Measurements from ENCODE around the gene ETS1. TPM values are rescaled to one million over a fixed set of nuclear protein-coding genes. Genes with fewer than 3 reads are reported as not detected.

Gene ETS1
- polyA plus RNA-seq, 1 donor from 2014 or later: 0.42 TPM

DNA sequence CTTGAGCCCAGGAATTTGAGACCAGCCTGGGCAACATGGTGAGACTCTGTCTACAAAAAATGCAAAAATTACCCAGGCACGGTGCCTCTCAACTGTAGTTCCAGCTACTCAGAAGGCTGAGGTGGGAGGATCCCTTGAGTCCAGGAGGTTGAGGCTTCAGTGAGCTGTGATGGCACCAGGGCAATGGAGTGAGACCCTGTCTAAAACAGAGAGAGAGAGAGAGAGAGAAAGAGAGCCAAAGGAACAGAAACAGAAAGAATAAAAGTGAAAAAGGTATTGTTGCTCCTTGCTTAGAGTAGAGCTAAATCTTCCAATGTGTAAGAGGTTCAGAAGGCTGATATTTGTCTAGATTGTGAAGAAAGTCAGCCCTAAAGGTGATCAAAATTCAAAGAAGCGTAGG, 8.9 kb upstream of the ETS1 start:
- H3K79me2 ChIP-seq (replicated peaks; ENCODE audit: insufficient read depth, low read length): no peaks in the 10 kb centered on the region
- no peak overlapping the region for H3K4me3 ChIP-seq (ENCODE audit: low read length)
- H3K9me3 ChIP-seq (ENCODE audit: low read length): no peaks in the 10 kb centered on the region
- H3K27ac ChIP-seq (ENCODE audit: low read length): no peak overlapping the region
- H2AFZ ChIP-seq (ENCODE audit: low read depth, low read length): no peak overlapping the region
- H3K36me3 ChIP-seq (ENCODE audit: insufficient read depth, low read length): no peaks in the 10 kb centered on the region
- H4K20me1 ChIP-seq (ENCODE audit: insufficient read depth): no peaks in the 10 kb centered on the region
- H3K4me2 ChIP-seq (ENCODE audit: low read length): no peak overlapping the region
- H3K9me2 ChIP-seq (ENCODE audit: insufficient read depth, low read length): no peaks in the 10 kb centered on the region
- no peaks in the 10 kb centered on the region for H3K27me3 ChIP-seq (ENCODE audit: insufficient read depth, low read depth, low read length)
- H3F3A ChIP-seq (ENCODE audit: insufficient read depth, low read length, poor library complexity, severe bottlenecking): no peaks in the 10 kb centered on the region
- H3K9ac ChIP-seq (ENCODE audit: low read length): no peak overlapping the region
- TF ChIP-seq, protein P1, sequence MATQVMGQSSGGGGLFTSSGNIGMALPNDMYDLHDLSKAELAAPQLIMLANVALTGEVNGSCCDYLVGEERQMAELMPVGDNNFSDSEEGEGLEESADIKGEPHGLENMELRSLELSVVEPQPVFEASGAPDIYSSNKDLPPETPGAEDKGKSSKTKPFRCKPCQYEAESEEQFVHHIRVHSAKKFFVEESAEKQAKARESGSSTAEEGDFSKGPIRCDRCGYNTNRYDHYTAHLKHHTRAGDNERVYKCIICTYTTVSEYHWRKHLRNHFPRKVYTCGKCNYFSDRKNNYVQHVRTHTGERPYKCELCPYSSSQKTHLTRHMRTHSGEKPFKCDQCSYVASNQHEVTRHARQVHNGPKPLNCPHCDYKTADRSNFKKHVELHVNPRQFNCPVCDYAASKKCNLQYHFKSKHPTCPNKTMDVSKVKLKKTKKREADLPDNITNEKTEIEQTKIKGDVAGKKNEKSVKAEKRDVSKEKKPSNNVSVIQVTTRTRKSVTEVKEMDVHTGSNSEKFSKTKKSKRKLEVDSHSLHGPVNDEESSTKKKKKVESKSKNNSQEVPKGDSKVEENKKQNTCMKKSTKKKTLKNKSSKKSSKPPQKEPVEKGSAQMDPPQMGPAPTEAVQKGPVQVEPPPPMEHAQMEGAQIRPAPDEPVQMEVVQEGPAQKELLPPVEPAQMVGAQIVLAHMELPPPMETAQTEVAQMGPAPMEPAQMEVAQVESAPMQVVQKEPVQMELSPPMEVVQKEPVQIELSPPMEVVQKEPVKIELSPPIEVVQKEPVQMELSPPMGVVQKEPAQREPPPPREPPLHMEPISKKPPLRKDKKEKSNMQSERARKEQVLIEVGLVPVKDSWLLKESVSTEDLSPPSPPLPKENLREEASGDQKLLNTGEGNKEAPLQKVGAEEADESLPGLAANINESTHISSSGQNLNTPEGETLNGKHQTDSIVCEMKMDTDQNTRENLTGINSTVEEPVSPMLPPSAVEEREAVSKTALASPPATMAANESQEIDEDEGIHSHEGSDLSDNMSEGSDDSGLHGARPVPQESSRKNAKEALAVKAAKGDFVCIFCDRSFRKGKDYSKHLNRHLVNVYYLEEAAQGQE (IDR thresholded peaks at IDR 0.05; ENCODE audit: borderline replicate concordance): no peak
- TF ChIP-seq EZH2 (IDR thresholded peaks at IDR 0.05; ENCODE audit: borderline replicate concordance, insufficient read depth, low read length, poor library complexity, severe bottlenecking): no peak
- TF ChIP-seq RAD21 (conservative IDR thresholded peaks at IDR 0.05): no peak
- no peak for TF ChIP-seq SMC3 (conservative IDR thresholded peaks at IDR 0.05; ENCODE audit: poor library complexity)
- no peak for TF ChIP-seq POLR2AphosphoS5 (IDR thresholded peaks at IDR 0.05)
- TF ChIP-seq, protein P2, sequence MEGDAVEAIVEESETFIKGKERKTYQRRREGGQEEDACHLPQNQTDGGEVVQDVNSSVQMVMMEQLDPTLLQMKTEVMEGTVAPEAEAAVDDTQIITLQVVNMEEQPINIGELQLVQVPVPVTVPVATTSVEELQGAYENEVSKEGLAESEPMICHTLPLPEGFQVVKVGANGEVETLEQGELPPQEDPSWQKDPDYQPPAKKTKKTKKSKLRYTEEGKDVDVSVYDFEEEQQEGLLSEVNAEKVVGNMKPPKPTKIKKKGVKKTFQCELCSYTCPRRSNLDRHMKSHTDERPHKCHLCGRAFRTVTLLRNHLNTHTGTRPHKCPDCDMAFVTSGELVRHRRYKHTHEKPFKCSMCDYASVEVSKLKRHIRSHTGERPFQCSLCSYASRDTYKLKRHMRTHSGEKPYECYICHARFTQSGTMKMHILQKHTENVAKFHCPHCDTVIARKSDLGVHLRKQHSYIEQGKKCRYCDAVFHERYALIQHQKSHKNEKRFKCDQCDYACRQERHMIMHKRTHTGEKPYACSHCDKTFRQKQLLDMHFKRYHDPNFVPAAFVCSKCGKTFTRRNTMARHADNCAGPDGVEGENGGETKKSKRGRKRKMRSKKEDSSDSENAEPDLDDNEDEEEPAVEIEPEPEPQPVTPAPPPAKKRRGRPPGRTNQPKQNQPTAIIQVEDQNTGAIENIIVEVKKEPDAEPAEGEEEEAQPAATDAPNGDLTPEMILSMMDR (IDR thresholded peaks at IDR 0.05; ENCODE audit: poor library complexity, severe bottlenecking): no peak
- no peak for TF ChIP-seq TAF1 (IDR thresholded peaks at IDR 0.05; ENCODE audit: low read depth)
- no peak for TF ChIP-seq EP300 (conservative IDR thresholded peaks at IDR 0.05; ENCODE audit: poor library complexity, severe bottlenecking)
- TF ChIP-seq MXI1 (conservative IDR thresholded peaks at IDR 0.05; ENCODE audit: poor library complexity, severe bottlenecking): no peak

DNA sequence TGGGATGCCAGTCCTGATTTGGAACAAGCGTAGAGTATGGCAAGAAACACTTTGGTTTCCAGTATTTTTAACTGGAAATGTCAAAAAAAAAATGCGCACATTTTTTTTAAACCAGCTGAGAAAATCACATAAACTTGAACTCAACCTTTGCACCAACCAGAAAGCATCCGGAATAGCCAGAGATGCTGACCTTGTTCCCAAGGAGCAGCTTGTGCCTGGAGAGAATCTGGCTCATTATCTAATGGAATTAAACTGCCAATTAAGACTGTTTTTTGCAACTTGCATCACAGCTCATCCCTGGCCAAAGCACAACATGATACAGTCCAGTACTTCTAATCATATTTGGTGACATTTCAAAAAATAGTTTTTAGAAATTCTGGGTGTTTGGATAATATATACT, 8.4 kb upstream of the ETS1 start:
- Histone ChIP-seq H3K27me3 (ENCODE audit: insufficient read depth, low read depth, low read length) (no peaks in the 10 kb centered on the region), H4K20me1 (ENCODE audit: insufficient read depth) (no peaks in the 10 kb centered on the region), H3K27ac (ENCODE audit: low read length) (no peak overlapping the region), H3F3A (ENCODE audit: insufficient read depth, low read length, poor library complexity, severe bottlenecking) (no peaks in the 10 kb centered on the region), H3K36me3 (ENCODE audit: insufficient read depth, low read length) (no peaks in the 10 kb centered on the region), H3K9ac (ENCODE audit: low read length) (no peak overlapping the region), H2AFZ (ENCODE audit: low read depth, low read length) (no peak overlapping the region), H3K4me3 (ENCODE audit: low read length) (no peak overlapping the region), H3K79me2 (replicated peaks; ENCODE audit: insufficient read depth, low read length) (no peaks in the 10 kb centered on the region), H3K4me2 (ENCODE audit: low read length) (no peak overlapping the region), H3K9me2 (ENCODE audit: insufficient read depth, low read length) (no peaks in the 10 kb centered on the region), H3K9me3 (ENCODE audit: low read length) (no peaks in the 10 kb centered on the region)
- TF ChIP-seq, protein P2 (IDR thresholded peaks at IDR 0.05; ENCODE audit: poor library complexity, severe bottlenecking): no peak
- no peak for TF ChIP-seq POLR2AphosphoS5 (IDR thresholded peaks at IDR 0.05)
- TF ChIP-seq, protein P1 (IDR thresholded peaks at IDR 0.05; ENCODE audit: borderline replicate concordance): no peak
- TF ChIP-seq EP300 (conservative IDR thresholded peaks at IDR 0.05; ENCODE audit: poor library complexity, severe bottlenecking): no peak
- no peak for TF ChIP-seq SMC3 (conservative IDR thresholded peaks at IDR 0.05; ENCODE audit: poor library complexity)
- TF ChIP-seq RAD21 (conservative IDR thresholded peaks at IDR 0.05): no peak
- TF ChIP-seq EZH2 (IDR thresholded peaks at IDR 0.05; ENCODE audit: borderline replicate concordance, insufficient read depth, low read length, poor library complexity, severe bottlenecking): no peak
- no peak for TF ChIP-seq TAF1 (IDR thresholded peaks at IDR 0.05; ENCODE audit: low read depth)
- no peak for TF ChIP-seq MXI1 (conservative IDR thresholded peaks at IDR 0.05; ENCODE audit: poor library complexity, severe bottlenecking)
